HG02678 (cell line): ENCODE results near the gene TMED3.

Experiments used
- ATAC-seq: cut with Tn5 transposase; IDR thresholded peaks from one replicate; pipeline ENCODE4 v1.9.1; 2021; ENCODE audit warnings: mild to moderate bottlenecking, moderate library complexity; ENCODE audit not compliant: unreplicated experiment

Gene TMED3

DNA sequence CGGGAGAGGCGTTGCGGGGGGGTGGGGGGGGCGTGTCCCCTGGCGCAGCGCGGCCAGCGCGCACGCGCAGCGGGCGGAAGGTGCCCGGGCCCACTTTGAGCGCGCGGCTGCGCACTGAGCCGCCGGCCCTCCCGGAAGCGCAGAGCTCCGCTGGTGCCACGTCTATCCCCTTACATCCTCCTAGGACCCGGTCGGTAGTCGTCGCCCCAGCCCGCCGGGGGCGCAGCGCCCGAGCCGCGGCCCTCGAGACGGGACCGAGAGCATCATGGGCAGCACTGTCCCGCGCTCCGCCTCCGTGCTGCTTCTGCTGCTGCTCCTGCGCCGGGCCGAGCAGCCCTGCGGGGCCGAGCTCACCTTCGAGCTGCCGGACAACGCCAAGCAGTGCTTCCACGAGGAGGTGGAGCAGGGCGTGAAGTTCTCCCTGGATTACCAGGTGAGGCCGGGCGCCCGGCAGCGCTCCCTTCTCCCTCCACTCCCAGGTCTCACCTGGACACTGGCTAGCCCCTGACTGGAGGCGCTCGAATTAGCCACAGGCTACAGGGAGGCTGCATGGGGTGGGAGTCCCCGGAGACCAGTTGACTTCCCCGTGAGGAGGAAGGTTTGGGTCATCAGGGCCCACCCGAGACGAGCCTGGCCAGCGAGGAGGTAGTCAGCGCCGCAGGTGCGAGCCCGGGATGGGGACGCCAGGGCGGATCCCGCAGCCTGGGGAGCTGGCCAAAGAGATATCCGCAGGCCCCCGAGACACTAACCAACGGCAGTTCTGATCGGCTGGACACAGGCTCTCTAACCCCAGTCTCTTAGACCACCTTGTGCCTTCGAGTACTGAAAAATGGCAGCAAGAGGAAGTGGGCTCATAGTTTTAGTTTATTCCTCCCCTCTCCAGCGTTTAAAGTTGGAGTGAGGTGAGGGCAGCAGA lies at the start of gene TMED3:
Gene TMED3 (plus strand): TSS at position 128 of the 916 bp plus-strand sequence. CDS start 138 bp downstream, at position 266.
- ATAC-seq = peak; percentile 92

- no peak for ATAC-seq
These were observed 49.1 kb upstream of the TMED3 start for GRCh38 chr15:79261836-79262235.

DNA sequence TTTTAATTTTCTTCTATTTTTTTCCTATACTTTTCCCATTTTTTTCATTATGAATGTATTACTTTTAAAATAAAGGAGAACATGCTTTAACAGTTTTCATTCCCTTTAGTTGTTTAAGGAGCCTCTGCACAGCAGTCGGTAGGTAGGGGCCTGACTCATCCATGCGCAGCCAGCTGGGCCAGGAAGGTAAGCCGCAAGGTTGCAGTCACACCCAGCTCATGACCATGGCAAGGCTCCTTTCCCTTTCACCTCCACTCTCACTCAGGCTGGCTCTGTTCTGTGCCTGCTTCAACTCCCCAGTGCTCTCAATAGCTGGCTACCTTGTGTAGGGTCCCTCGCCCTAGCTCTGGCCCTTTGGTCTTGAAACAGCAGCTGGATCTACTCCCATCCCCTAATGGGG lies 45.7 kb upstream of the TMED3 start:
- ATAC-seq = no peak

DNA sequence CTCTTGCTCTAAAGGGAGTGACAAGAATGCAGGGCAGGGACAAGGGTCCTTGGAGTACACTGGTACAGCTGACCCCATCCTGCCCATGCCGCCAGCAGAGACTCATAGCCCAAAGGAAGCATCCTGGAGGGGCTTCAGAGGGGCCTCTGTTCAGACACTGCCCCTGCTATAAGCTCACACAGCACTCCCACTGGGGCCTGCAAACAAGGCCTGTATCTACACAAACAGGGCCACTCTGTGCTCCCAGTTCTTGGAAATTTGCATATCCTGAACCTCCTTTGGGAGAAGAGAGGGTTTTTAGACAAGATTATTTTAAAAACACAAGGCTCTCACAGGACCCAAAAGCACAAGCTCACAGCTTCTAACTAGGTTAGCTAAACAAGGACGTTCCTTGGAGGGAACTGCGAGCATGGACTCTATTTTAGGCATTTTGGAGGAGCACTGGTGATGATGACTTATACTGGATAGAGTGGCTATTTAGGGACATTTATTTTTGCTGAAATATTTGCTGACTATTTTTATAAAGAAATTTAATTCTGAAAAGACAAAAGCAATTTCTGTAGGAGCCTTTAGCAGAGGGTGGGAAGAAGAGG lies 44.8 kb upstream of the TMED3 start:
- no peak for ATAC-seq

DNA sequence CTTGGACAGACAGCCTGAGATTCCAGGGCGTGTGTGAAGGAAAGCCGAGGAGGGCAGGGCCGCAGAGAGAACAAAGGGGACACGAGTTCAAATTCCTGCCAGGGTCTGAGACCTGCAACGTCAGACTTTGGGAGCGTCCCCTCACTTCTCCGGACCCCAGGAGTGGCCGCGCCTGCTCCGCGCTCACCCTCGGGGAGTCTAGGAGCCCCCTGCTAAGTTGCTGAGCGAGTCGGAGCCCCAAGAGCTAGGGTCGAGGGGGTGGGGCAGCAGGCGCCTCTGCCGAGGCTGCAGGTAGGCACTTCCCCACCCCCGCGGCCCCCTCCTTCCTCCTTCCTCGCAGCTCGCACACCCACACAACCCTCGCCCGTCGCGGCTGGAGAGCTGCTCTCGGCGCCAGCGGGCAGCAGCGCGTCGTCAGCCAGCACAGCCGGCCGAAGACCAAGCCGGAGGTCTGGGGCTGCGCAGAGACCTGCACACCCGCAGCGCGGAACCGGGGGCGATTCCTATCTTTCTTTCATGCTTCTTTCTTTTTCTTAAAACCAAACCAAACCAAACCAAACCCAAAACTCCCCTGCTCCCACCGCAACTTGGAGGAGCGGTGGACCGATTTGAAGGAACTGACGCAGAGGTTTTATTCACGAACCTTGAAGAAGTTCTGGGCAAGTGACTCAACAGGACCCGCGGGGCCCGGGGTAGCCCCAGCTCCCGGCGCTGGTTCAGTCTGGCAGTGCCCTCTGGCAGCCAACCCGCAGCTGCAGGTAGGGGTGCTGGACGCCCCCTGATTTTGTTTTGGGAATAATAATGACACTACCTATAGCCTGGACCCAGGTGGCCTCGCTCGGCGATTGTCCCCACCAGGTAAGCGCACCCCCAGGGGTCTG lies 28.3 kb upstream of the TMED3 start, which contains the start of gene ANKRD34C:
Gene ANKRD34C (plus strand): TSS at position 352 of the 881 bp plus-strand sequence. CDS start 10,563 bp downstream, outside the sequence.
- no peak for ATAC-seq

GRCh38 chr15:79283252-79284048 lies 27.5 kb upstream of the TMED3 start:
- ATAC-seq = no peak

- no peak for ATAC-seq
These were observed 20.2 kb upstream of the TMED3 start for GRCh38 chr15:79290642-79291275.

DNA sequence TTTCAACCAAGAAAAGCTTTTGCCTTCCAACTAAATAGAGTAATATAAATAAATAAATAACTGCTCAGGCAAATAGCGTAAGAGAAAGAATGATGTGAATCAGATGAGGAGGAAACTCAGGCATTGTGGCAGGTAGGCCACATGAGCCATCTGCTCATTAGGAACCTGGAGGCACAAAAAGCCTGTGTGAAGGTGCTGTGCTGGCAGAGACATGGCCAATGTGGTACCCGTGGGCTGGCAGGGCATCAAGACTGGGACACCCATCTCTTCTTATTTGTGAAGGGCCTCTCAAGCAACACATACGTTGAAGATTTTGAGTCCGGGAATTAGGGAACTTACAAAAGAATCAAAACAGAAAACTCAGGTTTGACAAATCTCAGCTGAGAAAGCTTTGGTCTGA lies 18.9 kb upstream of the TMED3 start:
- ATAC-seq = no peak

DNA sequence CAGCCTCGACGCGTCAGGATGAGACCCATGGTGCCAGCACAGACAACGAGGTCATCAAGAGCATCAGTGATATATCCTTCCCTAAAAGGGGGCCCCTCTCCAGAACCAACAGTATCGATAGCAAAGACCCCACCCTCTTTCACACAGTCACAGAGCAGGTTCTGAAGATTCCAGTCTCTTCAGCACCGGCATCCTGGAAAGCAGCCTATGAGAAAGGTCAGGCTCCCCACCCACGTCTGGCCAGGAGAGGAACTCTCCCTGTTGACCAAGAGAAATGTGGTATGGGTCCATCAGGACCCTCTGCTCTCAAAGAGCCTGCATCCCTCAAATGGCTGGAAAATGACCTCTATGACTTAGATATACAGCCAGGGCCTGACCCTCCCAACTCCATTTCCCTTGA lies 16.8 kb upstream of the TMED3 start:
- no peak for ATAC-seq

GRCh38 chr15:79296583-79296982 lies 14.3 kb upstream of the TMED3 start:
- ATAC-seq = no peak

- ATAC-seq = no peak
These were observed 11.6 kb upstream of the TMED3 start for GRCh38 chr15:79299126-79299840.

GRCh38 chr15:79299841-79300235 lies 11.1 kb upstream of the TMED3 start:
- no peak for ATAC-seq

DNA sequence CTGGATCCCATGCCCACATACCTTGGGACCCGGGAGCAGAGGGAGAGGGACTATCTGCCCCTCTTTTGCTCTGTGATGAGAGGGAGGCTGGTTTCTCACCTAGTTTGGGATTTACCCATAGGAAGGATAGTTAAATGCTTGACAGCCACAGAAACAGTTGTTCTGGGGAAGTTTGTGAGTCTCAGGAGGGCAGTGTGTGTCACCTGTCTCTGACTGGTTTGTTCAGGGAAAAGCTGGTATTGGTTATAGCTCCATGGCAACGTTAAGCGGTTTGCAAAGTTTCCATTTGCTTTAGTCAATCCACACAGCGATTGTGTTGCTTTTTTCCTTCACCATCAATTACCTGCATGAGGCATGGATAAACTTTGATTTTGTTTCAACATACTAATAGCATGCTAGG lies 3.7 kb upstream of the TMED3 start:
- ATAC-seq = no peak

- no peak for ATAC-seq
These were observed 2.0 kb upstream of the TMED3 start for GRCh38 chr15:79308874-79309273.

- ATAC-seq = peak; percentile 30
These were observed 314 bp upstream of the TMED3 start for GRCh38 chr15:79310612-79310984.

DNA sequence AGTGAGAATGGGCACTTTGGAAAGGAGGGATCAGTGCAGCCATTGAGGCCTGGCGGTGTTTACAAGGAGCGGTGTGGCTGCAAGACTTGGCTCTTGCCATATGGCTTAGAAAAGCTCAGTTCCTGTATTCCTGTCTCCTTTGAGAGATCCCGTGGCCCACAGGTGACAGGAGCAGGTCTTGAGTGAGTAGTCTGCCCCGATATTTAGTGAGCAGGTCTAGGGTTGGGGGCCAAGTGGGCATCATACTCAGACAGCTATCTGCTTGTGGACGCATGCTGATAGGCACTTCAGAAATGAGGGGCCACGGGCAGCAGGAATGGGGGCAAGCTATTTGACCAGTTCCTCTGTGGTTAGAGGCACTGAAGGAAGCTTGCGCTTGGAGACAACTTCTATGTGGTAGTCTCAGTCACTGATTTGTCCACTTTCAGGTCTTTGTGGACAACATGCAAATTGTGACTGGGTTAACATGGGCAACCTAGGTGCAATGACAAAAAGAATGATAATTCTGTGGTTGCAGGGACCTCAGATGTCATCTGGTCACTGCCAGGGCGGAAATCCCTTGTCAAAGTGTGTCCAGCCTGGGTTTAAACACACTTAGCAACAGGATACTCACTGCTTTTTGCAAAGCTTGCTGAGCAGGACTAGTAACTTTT lies 1.1 kb downstream of the TMED3 start:
- no peak for ATAC-seq

DNA sequence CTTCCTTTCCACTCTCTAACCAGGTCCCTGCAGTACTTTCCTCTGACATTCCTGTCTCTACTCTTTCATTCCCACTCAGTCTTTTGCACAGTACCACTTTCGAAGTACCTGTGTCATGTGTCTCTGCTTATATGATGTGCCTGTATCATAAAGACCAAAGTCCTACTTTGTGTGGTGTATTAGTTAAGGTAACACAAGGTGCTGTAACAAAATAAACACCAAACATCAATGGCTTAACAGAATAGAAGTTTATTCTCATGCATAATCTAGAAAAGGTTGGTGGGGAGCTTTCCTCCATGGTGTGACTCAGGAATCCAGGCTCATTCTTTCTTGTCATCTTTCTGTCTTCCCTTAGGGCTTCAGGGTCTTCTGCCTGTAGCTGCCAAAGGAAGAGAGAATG lies 3.3 kb downstream of the TMED3 start:
- ATAC-seq = no peak

GRCh38 chr15:79314811-79315210 lies 3.9 kb downstream of the TMED3 start:
- ATAC-seq = no peak
